Chondrocyte (in vitro differentiated cells): ENCODE data around the gene C2CD4B. TPM values are rescaled to one million over a fixed set of nuclear protein-coding genes. Genes with fewer than 3 reads are reported as not detected.
A peak's percentile ranks its signal among the peaks of the same experiment; 100 is the strongest.

Experiments
- DNase-seq: peaks from one replicate; pipeline ENCODE4 v3.0.0; 2021; ENCODE audit warnings: mixed read lengths, low spot score
- H3K27ac Mint-ChIP-seq: one replicate; pipeline ENCODE4 v1.8.0; 2021; ENCODE audit warnings: mild to moderate bottlenecking, moderate library complexity, mixed read lengths; ENCODE audit not compliant: unreplicated experiment
- H3K27me3 Mint-ChIP-seq: 2 replicates; pipeline ENCODE4 v1.8.0; 2021; ENCODE audit warnings: low read depth, mixed read lengths
- H3K36me3 Mint-ChIP-seq: 2 replicates; pipeline ENCODE4 v1.8.0; 2021; ENCODE audit warnings: low read depth, mixed read lengths
- H3K4me1 Mint-ChIP-seq: 2 replicates; pipeline ENCODE4 v1.8.0; 2021; ENCODE audit warnings: low read depth, mild to moderate bottlenecking, mixed read lengths
- H3K4me3 Mint-ChIP-seq: one replicate; pipeline ENCODE4 v1.8.0; 2021; ENCODE audit warnings: mild to moderate bottlenecking, moderate library complexity, mixed read lengths; ENCODE audit not compliant: unreplicated experiment
- H3K9me3 Mint-ChIP-seq: 2 replicates; pipeline ENCODE4 v1.8.0; 2021; ENCODE audit warnings: low read depth, mixed read lengths
- CTCF ChIP-seq: fragments of 200-600 bp; sonication (generic); IDR thresholded peaks from 2 replicates; pipeline ENCODE4 v1.5.0; 2021; ENCODE audit warnings: antibody characterized with exemption, mild to moderate bottlenecking, moderate library complexity
- long read RNA-seq: library from polyadenylated mRNA; stranded (forward); transcript quantifications from one replicate; pipeline ENCODE4 v2.0.0, GENCODE V29; 2021
- total RNA-seq: library from RNA; stranded (reverse); gene quantifications from 3 replicates; pipeline ENCODE4 v1.2.1, GENCODE V29; 2021

The C2CD4B gene
- 0.17 TPM in 1 of 3 replicates, not detected in the others for total RNA-seq
- long read RNA-seq, partial matches to known transcripts, result 1 of 2 reads
- long read RNA-seq, other reads (novel, unspliced or antisense), result 0 of 2 reads

- H3K4me3 Mint-ChIP-seq, result peak within 1 kb of the TSS; percentile 57
- no peak for TF ChIP-seq CTCF
- DNase-seq, result no peak
- H3K4me1 Mint-ChIP-seq, result peaks cover 16% of the 10 kb centered on the region
- peaks cover 45% of the 10 kb centered on the region for H3K27me3 Mint-ChIP-seq
- H3K36me3 Mint-ChIP-seq, result no peaks in the 10 kb centered on the region
- no peaks in the 10 kb centered on the region for H3K9me3 Mint-ChIP-seq
- peak within 1 kb of the TSS; percentile 15 for H3K27ac Mint-ChIP-seq
Observed at GRCh38 chr15:62165104-62165792, at the start of gene C2CD4B. C2CD4B (minus strand) TSS chr15:62165285; CDS start chr15:62164984, 301 bp downstream.

- Mint-ChIP-seq H3K9me3 (peaks cover 38% of the 10 kb centered on the region), H3K4me1 (no peaks in the 10 kb centered on the region), H3K36me3 (peaks cover 7% of the 10 kb centered on the region), H3K4me3 (no peak overlapping the region), H3K27ac (no peak overlapping the region), H3K27me3 (peaks cover 16% of the 10 kb centered on the region)
- DNase-seq, result no peak
- TF ChIP-seq CTCF, result no peak
Observed at GRCh38 chr15:62212741-62213140, 47.7 kb upstream of the C2CD4B start.

GRCh38 chr15:62211348-62211747 is 46.3 kb upstream of the C2CD4B start:
- DNase-seq, result no peak
- Mint-ChIP-seq H3K36me3 (peaks cover 3% of the 10 kb centered on the region), H3K9me3 (peaks cover 27% of the 10 kb centered on the region), H3K4me1 (no peaks in the 10 kb centered on the region), H3K4me3 (no peak overlapping the region), H3K27me3 (peaks cover 16% of the 10 kb centered on the region), H3K27ac (no peak overlapping the region)
- TF ChIP-seq CTCF, result no peak

- Mint-ChIP-seq H3K4me1 (no peaks in the 10 kb centered on the region), H3K27me3 (peaks cover 22% of the 10 kb centered on the region), H3K27ac (no peak overlapping the region), H3K9me3 (peaks cover 29% of the 10 kb centered on the region), H3K4me3 (no peak overlapping the region), H3K36me3 (no peaks in the 10 kb centered on the region)
- TF ChIP-seq CTCF, result no peak
- no peak for DNase-seq
Observed at GRCh38 chr15:62209821-62210220, 44.7 kb upstream of the C2CD4B start.

GRCh38 chr15:62209322-62209721 is 44.2 kb upstream of the C2CD4B start:
- DNase-seq, result no peak
- no peak overlapping the region for H3K4me3 Mint-ChIP-seq

More at GRCh38 chr15:62209322-62209721, 44.2 kb upstream of the C2CD4B start:
- Mint-ChIP-seq H3K27me3 (peaks cover 22% of the 10 kb centered on the region), H3K36me3 (no peaks in the 10 kb centered on the region), H3K9me3 (peaks cover 28% of the 10 kb centered on the region), H3K27ac (no peak overlapping the region), H3K4me1 (no peaks in the 10 kb centered on the region)
- no peak for TF ChIP-seq CTCF
